Activated CD8-positive, alpha-beta memory T cell treated with anti-CD3 and anti-CD28 coated beads, Interleukin-2, amount 50 U/mL, for 24 hours (primary cell): Measurements from ENCODE around the gene DTYMK.
"Not testable (repeated sequence)": the region's sequence is repeated elsewhere in the genome, so short reads cannot be mapped to it uniquely, and the experiment has no call there.

Experiments
- DNase-seq: peaks from one replicate; pipeline ENCODE4 v3.0.0-alpha.2; 2020; ENCODE audit errors: extremely low read depth

Gene DTYMK, protein sequence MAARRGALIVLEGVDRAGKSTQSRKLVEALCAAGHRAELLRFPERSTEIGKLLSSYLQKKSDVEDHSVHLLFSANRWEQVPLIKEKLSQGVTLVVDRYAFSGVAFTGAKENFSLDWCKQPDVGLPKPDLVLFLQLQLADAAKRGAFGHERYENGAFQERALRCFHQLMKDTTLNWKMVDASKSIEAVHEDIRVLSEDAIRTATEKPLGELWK

DNA sequence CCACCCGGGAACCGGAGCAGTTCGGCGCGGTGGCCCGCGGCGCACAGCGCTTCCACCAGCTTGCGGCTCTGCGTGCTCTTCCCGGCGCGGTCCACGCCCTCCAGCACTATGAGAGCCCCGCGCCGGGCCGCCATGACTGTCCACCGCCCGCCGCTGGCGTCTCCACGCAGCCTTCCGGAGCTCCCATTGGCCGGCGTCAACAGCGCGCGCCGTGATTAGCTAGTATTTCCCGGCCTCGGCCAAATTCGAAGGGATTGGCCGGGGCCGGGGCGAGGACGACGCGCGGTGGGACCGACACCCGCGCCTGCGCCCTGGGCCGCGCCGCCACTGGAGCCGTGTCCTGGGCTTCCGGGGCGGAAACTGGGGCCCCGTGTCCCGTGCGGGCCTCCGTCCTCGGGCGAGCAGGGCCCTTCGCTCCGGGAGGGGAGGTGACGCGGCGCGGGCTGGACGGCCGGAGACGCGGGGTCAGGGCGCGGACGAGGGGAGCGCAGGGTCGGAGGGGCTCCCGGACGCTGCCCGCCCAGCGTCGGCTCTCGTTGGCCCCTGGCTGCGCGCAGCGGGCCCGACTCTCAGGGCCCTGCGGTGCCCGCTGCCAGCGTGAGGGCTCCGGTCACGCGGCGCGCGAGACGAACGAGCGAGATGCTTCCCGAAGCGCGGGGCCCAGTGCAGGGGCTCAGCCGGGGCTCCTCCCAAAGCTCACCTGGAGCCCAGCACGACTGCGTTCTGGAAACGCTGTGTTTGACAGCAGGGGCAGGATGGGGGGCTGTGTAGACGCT lies at the start of gene DTYMK:
Gene DTYMK, minus strand, starts transcription at position 166 of the 776 bp plus-strand sequence. Its CDS starts 32 bp downstream, at position 134.
- DNase-seq = peak; percentile 85

DNA sequence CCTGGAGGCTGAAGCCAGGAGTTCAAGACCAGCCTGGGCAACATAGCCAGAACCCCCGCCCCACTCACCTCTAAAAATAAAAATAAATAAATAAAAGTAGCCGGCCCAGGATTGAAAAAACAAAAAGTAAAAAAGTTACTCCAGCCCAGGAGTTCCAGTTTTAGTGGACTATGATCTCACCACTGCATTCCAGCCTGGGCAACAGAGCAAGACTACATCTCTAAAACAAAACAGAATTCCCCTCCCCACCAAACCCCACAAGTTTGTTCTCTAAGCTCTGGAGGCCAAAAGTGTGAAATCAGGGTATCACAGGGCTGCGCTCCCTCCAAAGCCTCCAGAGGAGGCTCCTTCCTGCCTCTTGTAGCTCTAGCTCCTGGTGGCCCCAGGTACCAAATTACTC lies 49.5 kb upstream of the DTYMK start:
- DNase-seq = no peak

DNA sequence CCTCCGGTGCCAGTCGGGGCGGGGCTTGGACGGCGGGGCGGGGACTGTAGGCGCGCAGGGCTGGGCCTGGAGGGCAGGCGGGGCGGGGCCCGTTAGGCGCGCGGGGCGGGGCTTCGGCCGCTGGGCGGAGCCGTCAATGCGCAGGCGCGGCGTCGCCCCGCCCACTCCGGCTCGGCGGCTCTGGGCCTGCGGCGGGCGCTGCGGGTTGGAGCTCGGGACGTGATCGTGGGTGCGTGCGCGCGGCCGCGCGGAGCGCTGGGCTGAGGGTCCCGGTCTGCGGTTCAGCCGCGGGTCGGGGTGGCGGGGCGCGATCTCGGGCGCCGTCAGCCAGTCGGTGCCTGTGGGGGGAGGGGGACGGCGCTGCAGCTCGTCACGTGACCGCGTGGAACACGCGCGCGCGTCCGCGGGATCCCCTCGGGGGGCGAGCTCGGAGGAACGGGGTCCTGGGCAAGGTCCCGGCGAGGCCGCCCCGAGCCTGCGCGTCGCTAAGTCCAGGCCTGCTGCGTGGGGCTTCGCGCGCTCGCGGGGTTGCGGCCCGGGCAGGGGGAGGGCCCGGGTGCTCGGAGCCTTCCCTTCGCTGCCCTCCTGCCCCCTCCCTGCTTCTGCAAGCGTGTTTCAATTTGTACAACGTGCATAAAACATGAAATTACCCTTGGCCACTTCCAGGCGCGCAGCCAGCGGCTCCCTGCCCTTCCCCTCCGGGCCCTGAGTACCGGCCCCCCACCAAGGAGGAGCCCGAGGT lies 48.0 kb upstream of the DTYMK start, which contains the start of gene D2HGDH:
Gene D2HGDH, plus strand, starts transcription at position 164 of the 742 bp plus-strand sequence. CDS start 595 bp downstream, outside the sequence.
- DNase-seq = peak; percentile 81

DNA sequence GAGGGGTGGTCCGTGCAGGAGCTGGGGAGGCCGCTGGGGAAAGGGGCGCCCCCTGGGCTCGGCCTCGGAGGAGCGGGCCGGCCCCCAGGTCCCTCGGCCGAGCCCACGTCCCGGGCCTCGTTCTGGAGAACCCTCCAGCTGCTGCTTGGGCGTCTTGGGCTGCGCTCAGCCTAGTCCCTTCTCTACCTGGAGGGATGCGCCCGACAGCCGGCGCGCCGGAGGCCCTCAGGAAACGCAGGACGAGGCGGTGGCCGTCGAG lies 47.5 kb upstream of the DTYMK start:
- DNase-seq = no peak

DNA sequence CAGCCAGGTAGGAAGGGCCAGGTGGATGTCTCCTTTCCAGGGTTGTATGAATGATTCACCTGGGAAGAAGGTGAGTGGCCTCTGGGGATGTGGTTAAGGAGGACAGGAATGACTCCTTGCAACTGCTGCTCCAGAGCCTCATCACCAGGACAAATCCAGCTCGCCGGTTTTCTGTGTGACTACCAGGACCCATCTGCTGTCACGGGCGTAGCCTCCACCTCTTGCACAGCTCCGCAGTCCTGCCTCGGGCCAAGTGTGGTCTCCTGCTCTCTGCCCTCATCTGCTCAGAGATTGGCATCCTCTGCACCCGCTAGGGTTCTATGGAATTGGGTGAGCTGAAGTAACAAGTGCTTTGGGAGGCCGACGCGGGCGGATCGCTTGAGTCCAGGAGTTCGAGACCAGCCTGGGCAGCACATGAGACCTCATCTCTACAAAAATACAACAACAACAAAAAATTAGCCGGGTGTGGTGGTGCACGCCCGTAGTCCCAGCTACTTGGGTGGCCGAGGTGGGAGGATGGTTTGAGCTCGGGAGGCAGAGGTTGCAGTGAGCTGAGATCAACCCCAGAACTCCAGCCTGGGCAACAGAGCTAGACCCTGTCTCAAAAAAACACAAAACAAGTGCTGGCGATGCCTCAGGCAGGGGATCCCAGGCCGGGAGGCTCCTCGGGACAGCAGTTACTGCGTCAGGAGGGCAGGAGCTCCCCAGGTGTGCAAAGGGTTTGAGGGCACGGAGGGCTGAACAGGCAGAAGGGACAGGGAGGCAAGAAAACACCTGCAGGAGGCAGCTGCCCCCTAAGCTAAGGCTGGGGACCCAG lies 47.0 kb upstream of the DTYMK start:
- no peak for DNase-seq

DNA sequence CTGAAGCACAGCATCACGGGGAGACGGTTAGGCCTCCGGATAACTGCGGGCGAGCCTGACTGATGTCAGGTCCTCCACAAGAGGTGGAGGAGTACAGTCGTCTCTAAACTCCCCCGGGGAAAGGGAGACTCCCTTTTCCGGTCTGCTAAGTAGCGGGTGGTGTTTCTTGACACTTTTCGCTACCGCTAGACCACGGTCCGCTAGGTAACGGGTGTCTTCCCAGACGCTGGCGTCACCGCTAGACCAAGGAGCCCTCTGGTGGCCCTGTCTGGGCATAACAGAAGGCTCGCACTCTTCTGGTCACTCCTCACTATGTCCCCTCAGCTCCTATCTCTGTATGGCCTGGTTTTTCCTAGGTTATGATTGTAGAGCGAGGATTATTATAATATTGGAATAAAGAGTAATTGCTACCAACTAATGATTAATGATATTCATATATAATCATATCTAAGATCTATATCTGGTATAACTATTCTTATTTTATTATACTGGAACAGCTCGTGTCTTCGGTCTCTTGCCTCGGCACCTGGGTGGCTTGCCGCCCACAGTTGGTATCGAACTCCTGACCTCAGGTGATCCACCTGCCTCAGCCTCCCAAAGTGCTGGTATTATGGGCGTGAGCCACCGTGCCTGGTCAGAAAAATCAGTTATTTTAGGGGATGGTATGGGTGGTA lies 46.0 kb upstream of the DTYMK start:
- DNase-seq = not testable (repeated sequence)

DNA sequence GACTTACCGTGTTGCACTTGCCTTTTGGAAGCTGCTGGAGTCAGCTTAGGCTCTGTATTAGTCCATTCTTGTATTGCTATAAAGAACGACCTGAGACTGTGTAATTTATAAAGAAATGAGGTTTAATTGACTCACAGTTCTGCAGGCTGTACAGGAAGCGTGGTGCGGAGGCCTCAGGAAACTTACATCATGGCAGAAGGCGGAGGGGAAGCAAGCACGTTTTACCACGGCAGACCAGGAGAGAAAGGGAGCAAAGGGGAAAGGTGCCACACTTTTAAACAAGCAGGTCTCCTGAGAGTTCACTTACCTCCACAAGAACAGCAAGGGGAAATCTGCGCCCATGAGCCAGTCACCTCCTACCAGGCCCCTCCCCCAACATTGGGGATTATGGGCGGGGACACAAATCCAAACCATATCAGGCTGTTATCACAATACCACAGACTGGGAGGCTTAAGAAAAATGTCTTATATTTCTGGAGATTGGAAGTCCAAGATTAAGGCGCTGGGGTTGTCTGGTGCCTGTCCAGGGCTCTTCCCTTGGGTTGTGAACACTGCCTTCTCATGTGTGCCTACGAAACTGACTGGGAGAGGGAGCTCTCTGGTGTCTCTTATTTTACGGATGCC lies 44.2 kb upstream of the DTYMK start:
- no peak for DNase-seq

DNA sequence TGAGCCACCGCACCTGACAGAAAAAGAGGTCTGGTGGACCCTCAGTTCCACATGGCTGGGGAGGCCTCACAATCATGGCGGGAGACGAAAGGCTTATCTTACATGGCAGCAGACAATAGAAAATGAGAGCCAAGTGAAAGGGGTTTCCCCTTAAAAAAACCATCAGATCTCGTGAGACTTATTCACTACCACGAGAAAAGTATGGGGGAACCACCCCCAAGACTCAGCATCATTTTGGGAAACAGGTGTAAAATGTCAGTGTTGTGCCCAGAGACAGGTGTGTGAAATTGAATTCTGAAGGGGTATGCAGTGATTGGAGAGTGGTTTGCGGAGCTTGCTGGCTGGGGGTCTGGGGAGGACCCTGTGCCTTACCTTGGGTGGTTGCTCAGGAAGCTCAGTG lies 43.3 kb upstream of the DTYMK start:
- DNase-seq = no peak

DNA sequence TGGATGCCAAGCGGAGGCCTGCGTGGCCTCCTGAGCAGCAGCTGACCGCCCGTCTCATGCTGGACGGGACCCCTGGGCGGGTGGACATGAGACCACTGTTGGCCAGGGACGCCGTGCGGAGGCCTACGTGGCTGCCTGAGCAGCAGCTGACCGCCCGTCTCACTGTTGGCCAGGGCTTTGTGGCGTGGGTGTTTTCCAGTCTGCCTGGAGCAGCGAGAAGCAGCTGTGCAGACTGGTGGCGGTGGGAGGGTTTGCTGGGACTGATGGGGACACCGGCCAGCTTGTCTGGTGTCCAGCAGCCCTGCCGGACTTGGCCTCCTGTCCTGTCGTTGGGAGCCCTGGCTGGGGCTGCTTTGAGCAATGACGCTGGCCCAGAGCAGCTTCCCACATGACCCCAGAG lies 42.0 kb upstream of the DTYMK start:
- DNase-seq = no peak

DNA sequence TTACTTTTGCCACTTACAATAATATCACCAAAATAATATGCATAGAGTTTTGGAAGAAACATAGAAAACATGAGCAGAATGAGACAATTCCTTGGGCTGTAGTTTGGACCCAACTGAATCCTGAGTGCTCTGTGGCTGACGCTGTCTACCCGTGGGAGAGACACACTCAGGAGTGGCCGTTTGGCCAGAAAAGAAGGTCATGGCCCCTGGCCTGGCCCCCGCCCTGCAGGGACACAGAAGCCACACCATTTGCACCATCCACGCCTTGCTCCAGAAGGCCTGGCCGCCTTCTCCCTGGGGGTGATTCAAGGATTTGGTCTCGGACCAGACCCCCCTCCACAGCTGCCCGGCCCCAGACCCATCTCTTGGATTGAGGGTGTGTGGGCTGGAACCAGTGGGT lies 41.4 kb upstream of the DTYMK start:
- no peak for DNase-seq

DNA sequence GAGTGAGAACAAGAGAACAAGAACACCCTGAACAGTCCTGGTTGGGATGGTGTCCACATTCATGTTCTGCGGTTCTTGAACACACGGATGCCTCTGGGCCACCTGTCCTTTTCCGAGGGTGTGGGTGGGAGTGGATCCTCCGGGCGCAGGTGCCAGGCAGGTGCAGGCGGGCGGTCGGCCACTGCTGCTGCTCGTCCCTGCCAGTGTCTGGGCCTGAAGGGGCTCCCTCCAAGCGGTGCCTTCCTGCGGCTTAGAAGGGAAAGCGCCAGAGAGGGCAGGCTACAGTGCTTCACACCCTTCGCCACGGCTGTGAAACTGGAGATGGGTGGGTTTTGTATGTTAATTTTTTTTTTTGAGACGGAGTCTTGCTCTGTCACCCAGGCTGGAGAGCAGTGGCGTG lies 39.8 kb upstream of the DTYMK start:
- DNase-seq = no peak

DNA sequence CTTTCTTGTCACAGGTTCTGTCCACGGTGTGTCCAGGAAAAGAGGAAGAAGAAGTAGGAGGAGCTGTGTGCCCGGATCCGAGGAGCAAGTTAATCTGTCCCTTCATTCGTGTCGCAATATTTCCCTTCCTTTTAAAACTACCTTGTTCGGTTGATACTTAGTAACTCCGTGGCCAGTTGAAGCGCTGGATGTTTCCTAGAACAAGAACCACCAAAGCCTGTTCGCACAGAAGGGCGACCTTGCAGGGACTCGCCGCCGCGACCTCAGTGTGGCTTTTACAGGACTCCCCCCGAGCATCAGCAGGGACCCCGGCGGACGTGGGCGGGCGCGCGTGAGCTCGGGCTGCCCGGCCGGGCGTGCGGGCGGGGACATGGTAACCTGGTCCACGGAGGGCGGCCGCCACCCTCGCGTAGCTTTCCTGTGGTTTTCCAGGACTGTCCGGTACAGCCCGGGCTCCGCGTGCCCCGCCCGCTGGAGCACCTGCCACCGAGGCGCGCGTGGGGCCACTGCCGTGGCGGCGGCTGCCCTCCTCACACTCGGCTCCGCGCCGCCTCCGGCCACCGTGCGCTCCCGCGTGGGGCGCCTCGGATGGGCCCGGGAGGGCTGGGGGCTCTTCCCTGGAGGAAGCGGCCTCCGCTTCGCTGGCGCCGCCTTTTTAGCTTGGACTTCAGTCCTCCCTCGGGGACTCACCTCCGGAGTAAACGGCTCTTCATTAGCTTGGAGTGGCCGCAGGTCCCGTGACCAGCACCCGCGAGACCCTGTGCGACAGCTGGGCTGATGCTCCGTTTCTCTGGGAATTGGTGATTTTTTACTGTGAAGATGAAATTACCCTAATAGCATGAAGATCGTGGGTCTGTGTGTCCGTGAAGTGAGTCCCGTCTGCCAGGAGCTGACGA lies 38.6 kb upstream of the DTYMK start:
- no peak for DNase-seq

DNA sequence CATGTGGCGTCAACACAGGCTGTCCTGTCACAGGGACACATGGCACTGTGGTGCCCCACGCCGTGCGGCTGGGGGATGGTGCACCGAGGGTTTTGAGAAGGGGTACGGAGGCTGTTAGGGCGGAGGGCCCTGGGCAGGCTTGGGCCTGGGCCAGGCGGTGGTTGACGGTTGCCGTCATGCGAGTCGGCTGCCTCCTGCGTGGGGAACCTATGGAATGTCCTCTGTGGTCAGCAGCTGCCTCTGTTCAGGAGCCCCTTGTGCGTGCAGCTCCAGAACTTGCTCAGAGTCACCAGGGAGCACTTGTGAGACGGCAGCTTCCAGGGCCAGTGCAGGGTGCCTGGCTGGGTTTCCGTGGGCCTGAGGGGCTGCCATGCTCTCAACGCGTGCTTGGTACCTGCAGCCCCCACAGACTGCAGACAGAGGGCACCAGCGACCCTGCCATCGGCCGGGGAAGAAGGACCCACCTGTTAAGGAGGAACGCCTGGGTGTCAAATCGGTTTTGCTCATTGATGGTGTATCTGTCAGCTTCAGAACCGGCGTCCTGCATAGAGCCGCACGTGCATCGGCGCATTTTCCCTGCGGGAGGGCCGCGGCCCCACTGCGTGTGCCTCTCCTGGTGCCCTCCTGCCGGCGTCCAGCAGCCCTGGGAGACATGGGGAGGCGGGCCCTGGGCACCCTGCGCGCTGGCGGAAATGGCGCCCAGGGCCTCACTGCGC lies 37.8 kb upstream of the DTYMK start:
- DNase-seq = no peak

DNA sequence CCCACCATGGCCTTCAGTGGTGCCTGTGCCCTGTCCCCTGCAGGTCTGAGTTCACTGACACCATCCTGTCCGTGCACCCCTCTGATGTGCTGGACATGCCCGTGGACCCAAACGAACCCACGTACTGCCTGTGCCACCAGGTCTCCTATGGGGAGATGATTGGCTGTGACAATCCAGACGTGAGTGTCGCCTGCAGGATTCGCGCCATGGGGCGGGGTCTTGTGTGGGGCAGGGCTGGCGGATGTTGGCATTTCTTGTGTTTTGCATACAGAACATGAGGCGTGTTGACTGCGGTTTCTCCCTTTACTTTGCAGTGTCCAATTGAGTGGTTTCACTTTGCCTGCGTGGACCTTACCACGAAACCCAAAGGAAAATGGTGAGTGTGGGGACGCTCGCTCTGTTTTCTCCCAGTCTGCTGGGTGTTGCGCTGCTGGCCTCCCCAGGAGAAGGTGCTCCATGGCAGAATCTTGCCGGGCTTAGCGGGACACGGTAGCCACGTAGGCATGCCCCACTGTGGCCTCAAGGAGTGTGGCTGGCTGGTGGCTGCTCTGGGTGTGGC lies 36.4 kb upstream of the DTYMK start:
- DNase-seq = no peak

DNA sequence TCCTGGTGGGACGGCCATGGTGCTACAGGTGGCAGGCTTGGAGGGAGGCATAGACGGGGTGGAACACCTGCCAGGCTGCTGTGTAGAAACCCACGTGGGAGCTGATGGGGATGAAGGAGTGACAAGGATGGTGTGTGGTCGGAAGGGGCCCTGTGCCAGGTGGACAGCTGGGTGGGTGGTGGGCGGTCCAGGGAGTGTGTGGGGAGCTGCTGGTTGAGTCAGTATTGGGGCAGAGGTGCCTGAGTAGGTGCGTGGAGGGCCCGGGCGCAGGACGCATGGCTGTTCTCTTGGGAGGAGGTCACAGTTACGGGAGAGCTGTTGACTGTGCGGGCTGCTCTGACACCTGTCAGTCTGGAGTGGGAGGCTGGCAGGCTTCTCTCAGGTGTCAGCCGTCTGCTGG lies 35.2 kb upstream of the DTYMK start:
- no peak for DNase-seq

DNA sequence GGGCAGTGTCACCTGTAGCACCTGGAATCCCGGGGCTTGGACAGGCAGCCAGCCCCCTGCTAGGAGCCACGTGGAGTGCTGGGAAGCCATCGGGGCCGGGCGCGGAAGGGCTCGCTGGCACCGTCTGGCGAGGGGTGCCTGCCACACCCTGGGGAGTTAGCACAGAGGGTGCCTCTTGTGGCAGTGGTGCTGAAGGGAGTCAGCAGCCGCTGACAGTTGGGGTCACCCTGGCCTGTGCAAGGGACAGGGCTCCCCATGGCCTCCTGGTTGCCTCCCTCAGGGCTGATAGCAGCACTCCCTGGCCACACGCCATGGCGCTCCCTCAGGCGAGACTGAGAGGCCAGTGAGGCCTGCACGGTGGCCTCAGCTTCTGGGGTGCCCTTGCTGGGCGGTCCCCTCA lies 33.9 kb upstream of the DTYMK start:
- no peak for DNase-seq

DNA sequence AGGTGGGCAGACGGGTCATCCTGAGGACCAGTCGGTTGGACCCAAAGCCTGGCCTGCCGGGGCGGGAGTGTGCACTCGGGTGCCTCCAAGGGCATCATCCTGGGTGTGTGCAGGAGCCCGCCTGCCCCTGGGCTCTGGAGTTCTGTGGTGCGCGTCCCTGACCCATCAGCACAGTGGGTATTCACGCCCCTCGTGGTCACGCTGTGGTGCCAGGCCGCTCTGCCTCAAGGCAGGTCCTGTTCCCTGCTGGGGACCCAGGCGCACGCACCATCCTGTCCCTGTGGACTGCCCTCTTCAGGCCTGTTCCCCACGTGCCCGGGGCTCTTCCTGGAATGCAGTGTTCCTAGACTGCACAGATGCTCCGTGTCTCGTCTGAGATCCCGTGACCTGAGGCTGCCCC lies 33.5 kb upstream of the DTYMK start:
- DNase-seq = no peak

DNA sequence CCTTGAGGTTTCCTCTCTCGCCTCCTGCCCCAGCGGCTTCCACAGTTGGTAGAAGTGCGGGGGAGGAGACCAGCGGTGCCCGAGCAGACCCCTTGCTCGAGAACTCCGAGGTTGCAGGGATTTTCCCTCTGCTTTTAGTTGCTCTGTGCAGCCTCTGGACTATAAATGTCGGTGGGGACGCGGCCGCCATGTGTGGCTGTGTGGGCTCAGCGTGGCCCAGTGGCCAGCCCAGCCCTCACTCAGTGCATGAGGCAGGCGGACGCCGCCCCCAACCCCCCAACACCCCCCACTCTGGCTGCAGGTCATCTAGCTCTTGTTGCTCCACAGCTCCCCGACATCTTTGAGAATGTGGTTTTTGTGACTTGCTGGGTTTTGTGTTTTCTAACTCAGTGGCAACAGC lies 32.5 kb upstream of the DTYMK start:
- no peak for DNase-seq

DNA sequence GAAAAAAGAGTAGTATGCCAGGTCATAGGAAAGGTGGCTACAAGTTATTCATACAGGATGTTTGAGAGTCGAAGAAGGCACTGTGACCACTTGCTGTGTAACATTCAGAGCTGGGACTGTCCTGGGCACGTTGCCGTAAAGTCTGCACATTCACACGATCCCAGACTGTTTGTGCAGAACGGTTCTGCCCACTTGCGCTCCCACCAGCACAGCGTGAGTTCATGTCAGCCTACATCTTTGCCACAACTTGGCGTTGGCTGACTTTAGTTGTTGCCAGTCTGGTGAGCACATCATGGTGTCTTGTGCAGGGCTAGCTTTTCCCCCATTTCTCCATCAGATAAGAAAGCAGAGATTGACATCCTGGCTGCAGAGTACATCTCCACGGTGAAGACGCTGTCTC lies 22.3 kb upstream of the DTYMK start:
- DNase-seq = no peak
